Stimulated activated CD4-positive, alpha-beta T cell treated with anti-CD3 and anti-CD28 coated beads, Interleukin-2, amount 100 ng/mL, for 24 hours (primary cell): ENCODE data around the gene TCHH.
A peak's percentile ranks its signal among the peaks of the same experiment; 100 is the strongest.
"Not testable (repeated sequence)": the region's sequence is repeated elsewhere in the genome, so short reads cannot be mapped to it uniquely, and the experiment has no call there.

ENCODE experiments used
- DNase-seq, 2 donors: peaks; one replicate each; pipeline ENCODE4 v3.0.0-alpha.2; 2020

Gene TCHH

DNA sequence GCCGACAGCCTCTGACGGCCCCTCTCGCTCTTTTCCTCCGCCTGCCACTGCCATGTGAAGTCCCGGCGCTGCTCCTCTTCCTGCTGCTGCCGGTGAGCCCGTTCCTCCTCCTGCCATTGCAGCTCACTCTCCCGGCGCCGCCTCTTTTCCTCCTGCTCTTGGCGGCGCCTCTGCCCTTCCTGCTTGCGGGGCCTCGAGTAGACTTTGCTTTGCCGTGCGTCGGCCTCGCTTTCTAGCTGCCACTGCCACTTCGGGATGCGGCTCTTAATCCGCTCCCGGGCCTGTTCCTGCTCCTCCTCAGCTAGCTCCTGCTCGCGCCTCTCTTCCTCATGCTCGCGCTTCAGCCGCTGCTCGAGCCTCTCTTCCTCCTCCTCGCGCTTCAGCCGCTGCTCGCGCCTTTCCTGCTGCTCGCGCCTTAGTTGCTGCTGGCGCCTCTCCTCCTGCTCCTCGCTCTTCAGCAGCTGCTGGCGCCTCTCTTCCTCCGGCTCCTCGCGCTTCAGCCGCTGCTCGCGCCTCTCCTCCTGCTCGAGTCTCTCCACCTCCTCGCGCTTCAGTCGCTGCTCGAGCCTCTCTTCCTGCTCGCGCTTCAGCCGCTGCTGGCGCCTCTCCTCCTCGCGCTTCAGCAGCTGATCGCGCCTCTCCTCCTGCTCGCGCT is 4.3 kb downstream of the TCHH start:
- DNase-seq: peak; percentile 33 to 48

DNA sequence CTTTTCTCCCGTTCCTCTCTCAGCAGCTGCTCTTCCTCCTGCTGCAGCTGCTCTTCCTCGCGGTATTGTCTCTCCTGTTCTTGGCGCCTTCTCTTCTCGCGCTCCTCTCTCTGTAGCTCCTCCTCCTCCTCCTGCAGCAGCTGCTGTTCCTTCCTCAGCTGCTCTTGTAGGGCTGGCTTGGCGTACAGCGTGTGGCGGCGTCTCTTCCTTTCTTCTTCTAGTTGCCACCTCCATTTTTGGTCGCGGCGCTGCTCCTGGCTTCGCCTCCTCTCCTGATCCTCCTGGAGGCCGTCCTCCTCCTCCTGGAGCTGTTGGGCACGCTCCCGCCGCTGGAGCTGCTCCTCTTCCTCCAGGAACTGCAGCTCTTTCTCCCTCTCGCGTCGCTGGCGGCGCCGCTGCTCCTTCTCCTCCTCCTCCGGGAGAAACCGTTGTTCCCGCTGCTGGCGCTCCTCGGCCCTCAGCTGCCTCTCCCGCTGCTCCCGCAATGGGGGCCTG is 4.8 kb downstream of the TCHH start:
- DNase-seq: peak; percentile 22 to 48

DNA sequence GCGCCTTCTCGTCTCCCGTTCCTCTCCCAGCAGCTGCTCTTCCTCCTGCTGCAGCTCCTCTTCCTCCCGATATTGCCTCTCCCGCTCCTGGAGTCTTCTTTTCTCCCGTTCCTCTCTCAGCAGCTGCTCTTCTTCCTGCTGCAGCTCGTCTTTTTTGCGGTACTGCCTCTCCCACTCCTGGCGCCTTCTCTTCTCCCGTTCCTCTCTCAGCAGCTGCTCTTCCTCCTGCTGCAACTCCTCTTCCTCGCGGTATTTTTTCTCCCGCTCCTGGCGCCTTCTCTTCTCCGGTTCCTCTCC is 5.3 kb downstream of the TCHH start:
- peak in 1 of 2 donors; percentile 2 for DNase-seq

DNA sequence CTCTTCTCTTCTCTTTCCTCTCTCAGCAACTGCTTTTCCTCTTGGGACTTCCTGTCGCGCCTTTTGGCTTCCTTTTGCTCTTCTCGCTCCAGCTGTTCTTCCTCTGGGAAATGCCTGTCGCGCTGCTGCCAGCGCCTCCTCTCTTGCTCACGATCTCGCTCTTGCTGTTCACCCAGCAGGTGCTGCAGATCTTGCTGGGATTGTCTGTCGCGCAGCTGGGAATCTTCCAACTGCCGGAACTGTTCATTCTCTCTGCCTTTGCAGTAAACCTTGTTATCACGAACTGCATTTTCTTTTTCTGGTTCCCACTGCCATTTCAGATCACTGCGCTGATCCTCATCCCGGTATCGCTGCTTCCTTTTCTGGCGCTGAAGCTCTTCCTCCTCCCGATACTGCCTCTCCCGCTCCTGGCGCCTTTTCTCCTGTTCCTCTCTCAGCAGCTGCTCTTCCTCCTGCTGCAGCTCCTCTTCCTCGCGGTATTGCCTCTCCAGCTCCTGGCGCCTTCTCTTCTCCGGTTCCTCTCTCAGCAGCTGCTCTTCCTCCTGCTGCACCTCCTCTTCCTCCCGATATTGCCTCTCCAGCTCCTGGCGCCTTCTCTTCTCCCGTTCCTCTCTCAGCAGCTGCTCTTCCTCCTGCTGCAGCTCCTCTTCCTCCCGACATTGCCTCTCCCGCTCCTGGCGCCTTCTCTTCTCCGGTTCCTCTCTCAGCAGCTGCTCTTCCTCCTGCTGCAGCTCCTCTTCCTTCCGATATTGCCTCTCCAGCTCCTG is 5.8 kb downstream of the TCHH start:
- no peak for DNase-seq

DNA sequence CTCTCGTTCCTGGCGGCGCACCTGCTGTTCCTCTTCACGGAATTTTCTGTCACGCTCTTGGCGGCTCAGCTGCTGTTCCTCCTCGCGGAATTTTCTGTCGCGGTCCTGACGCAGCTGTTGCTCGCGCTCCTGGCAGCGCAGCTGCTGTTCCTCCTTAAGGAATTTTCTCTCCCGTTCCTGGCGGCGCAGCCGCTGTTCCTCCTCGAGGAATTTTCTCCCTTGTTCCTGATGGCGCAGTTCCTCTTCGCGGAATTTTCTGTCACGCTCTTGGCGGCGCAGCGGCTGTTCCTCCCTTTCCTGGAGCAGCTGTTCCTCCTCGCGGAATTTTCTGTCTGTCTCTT is 6.4 kb downstream of the TCHH start:
- no peak for DNase-seq

DNA sequence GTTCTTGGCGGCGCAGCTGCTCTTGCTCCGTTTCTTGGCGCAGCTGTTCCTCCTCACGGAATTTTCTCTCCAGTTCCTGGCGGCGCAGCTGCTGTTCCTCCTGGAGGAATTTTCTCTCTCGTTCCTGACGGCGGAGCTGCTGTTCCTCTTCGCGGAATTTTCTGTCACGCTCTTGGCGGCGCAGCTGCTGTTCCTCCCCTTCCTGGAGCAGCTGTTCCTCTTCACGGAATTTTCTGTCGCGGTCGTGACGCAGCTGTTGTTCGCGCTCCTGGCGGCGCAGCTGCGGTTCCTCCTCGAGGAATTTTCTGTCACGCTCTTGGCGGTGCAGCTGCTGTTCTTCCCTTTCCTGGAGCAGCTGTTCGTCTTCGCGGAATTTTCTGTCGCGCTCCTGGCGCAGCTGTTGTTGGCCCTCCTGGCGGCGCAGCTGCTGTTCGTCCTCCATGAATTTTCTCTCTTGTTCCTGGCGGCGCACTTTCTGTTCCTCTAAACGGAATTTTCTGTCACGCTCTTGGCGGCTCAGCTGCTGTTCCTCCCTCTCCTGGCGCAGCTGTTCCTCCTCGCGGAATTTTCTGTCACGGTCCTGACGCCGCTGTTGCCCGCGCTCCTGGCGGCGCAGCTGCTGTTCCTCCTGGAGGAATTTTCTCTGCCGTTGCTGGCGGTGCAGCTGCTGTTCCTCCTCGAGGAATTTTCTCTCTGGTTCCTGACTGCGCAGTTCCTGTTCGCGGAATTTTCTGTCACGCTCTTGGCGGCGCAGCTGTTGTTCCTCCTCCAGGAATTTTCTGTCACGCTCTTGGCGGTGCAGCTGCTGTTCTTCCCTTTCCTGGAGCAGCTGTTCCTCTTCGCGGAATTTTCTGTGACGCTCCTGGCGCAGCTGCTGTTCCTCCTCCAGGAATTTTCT is 7.0 kb downstream of the TCHH start:
- peak in 1 of 2 donors; percentile 5 for DNase-seq

DNA sequence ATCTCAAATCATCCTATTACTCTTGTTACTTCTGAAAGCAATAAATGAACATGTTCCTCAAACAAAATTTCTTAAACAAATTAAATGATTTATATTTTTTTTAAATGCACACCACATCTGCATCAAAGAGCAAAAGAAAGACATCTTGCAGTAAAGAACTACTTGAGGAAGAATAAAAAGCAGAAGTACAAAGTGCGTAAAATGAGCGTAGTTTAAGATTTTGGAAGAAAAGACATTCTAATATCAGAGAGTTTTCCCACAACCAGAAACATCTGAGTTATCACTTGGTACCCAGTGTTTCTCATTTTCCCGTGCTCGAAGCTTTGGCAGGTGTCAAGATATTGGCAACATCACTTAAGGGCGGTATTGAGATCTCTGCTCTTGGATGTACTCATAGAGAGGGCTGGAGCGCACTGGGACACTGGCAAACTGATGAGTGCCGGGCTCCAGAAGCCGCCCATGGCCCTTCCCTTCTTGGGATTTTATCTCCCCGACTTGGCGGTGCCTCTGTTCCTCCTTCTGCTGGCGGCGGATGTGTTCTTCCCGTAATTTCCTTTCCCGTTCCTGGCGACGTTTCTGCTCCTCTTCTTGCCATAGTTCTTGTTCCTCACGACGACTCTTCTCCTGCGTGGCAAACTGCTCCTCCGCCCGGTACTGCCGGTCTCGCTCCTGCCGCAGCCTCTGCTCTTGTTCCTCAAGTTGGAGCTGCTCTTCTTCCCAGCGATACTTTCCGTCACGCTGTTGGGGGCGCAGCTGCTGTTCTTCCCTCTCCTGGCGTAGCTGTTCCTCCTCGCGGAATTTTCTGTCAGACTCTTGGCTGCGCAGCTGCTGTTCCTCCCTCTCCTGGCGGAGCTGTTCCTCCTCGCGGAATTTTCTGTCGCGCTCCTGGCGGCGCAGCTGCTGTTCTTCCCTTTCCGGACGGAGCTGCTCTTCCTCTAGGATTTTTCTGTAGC is 7.9 kb downstream of the TCHH start:
- DNase-seq: peak in 1 of 2 donors; percentile 11

DNA sequence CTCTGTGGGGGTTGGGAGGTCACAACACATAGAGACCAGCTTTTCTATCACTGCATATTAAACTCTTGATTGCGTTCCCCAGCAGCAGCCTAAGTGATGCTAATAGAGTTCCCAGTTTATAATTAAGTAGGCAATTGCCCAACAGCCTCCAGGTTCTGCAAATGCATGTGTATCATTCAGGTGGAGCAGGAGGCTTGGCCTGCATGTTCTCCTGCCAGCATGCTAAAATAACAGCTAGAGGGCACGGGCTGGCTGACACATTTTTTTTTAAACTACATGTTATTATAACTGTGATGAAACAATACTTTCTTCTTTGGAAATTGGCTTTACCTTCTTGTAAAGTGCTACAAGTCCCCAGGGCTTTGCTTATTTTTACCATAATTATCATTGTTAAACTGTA is 10.4 kb downstream of the TCHH start:
- DNase-seq: no peak

DNA sequence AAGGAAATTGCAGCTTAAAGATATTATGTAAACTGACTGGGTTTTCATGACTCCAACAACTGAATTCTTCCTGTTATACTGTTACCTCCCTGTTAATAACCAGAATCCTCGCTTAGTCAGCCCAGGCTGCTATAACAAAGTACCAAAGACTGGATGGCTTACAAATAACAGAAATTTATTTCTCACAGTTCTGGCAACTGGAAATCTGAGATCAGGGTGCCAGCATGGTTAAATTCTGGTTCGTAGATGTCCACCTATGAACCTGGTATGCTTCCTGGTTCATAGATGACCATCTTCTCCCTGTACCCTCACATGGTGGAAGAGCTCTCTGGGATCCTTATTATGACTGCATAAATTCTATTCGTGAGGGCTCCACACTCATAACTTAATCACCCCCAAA is 18.3 kb downstream of the TCHH start:
- no peak for DNase-seq

DNA sequence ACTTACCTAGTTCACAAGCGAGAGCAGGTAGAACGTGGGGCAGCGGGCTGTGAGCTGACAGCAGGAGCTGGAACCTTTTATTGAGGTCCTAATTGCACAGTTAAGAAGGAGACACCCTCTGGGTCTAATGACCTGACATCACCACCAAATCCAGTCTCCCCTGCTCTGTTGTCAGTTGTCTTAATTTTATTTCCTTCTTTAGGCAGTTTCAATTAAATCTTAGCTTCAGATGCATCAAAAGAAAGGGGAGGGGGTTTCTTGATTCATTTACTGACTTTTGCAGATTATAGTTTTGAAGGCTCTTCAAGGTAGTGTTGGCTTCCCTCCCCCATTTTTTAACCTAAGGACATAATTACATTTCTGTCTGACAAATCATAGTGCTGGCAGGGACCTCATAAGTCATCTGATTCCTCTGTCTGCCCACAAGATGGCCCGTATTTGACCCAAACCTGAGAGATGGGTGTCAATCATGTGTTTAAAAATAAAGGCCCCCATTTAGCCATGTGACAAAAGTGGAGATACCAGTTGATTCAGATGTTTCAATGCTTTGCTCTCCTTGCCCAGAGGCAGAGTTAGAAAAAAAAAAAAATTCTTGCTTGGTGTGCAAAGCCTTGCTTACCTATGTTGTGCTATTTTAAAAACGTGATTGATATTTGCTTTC is 26.1 kb downstream of the TCHH start, which contains the start of gene TCHHL1:
Gene TCHHL1 (minus strand): TSS at position 51 of the 661 bp plus-strand sequence. CDS start 921 bp downstream, outside the sequence.
- no peak for DNase-seq

DNA sequence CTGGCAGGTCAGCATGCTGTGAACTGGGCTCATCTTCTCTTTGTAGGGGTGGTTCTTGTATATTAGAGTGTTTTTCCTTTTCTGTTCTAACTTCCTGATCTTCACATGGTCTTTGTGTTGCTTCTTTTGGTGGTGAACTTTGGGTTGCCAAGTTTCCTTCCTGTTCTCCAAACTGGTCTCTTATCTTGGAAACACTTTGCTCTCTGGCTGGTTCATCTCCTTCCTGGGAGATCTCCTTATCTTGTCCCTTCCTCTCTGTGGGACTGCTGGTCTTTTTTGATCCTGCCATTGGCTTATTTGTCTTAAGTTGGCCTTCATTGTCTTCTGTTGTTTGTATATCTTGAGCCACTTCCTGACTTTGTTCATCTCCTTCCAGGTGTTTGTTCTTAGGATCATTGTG is 28.5 kb downstream of the TCHH start:
- no peak for DNase-seq

DNA sequence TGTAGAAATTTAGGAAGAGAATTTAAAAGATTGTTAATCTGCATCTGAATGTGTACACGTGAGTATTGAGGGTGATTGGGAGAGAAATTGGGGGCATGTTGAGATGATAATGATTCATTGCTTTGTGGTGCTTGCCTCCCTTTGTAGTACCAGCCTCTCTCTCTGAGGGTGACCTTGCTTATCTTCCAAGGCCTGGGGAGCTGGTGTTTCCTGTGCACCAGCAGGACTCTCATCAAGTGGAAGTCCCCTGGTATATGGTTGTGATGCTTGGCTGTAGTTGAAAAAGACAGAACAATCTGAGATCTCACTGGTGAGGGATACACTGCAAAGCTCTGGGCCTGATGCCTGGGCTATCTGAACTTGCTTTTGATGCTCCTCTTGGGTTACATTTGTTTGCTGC is 30.4 kb downstream of the TCHH start:
- DNase-seq: no peak

DNA sequence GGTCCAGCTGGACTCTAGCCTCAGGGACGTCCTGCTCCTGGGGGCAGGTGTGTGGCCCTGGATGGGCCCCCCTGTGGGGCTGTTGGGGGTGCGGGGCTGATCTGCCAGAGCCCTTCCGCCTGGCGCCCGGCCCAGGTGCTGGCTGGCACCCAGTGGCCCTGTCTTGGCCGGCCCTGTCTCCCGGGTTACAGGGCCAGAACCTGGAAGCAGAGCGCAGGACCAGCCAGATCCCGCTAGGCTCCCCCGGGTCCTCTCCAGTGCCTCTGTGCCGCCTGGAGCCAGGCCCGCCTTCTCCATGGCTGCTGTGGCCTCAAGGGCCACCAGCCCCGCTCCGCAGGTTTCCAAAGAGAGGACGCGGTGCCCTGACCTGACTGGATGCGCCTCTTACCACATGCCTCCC is 34.2 kb downstream of the TCHH start:
- not testable (repeated sequence) for DNase-seq

DNA sequence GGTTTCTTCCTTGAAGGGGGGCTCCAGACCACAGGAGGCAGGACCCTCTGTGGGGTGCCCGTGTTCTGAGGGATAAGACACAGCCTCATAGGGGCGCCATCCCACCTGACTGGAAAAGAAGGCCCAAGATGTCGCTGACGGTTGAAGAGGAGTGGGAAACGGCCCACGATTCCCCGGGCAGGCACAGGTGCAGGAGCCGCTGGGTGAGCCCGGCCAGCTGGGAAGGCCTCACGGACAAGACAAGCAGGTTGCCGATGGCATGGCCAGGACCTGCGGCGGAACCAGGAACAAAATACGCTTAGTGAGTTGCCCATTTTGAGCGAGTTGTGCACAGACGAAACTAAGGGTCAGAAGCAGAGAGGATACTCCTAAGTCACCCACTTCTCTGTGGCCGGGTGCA is 34.8 kb downstream of the TCHH start:
- DNase-seq: not testable (repeated sequence)

DNA sequence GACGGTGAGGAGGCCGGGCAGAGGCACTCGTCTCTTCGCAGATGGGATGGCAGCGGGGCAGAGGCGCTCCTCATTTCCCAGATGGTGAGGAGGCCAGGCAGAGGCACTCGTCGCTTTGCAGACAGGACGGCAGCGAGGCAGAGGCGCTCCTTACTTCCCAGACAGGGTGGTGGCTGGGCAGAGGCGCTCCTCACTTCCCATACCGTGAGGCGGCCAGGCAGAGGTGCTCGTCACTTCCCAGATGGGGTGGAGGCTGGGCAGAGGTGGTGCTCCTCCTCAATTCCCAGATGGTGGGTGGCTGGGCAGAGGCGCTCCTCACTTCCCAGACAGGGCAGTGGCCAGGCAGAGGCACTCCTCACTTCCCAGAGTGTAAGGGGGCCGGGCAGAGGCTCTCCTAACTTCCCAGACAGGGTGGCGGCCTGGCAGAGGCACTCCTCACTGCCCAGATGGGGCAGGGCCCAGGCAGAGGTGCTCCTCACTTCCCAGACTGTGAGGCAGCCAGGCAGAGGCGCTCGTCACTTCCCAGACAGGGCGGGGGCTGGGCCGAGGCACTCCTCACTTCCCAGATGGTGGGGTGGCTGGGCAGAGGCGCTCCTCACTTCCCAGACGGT is 36.3 kb downstream of the TCHH start:
- DNase-seq: no peak

DNA sequence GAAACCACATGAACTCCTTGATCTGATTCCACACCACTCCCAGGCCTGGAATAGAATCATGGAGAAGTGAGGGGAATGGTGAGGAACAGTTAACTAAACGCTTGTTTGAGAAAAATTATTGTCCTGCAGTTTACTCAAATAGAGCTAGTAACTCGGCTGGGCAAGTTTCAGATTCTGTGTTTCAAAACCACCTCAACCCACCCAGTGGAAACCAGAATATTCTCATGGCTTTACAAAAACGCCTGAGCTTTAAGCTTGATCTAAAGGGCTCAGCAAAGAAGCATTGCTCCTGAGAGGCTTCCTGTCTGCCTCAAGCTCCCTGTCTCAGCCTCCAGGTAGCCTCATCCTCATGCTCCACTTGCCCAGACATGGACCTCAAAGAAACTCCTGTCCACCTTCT is 42.9 kb downstream of the TCHH start:
- DNase-seq: no peak

DNA sequence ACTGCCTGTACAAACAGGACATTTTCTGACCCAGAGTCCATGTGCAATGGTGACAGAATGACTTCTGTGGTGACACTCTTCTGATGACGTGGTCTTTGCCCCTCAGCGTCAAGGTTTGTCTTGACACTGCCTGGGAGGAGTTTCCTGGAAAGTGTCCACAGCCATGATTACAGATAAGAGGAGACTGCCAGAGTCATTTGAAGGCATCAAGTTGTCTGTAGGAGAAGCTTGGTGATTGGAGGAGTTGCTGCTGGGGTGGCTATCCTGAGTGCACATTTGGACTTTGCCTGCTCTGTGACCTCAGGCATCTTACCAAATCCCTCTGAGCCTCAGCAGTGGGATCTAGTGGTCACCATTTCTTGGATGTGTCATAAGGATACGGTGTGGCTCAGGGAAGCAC is 44.1 kb downstream of the TCHH start:
- no peak for DNase-seq

DNA sequence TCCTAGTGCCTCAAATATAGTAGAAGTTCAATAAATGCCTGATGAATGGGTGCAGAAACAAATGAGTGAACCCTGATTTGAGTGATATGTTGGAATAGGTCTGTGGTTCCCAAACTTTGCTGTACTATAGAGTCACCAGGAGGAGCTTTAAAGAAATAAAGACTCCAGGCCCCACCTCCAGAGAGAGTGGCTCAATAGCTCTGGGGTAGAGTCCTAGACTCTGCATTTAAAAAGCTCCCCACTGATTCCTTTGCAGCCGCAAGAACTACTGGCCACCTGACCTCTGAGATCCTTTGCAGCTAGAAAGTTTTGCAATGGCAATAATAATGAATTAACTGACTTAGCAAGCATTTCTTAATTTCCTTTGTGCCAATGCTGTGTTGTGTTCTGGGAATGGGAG is 47.3 kb downstream of the TCHH start:
- DNase-seq: no peak

DNA sequence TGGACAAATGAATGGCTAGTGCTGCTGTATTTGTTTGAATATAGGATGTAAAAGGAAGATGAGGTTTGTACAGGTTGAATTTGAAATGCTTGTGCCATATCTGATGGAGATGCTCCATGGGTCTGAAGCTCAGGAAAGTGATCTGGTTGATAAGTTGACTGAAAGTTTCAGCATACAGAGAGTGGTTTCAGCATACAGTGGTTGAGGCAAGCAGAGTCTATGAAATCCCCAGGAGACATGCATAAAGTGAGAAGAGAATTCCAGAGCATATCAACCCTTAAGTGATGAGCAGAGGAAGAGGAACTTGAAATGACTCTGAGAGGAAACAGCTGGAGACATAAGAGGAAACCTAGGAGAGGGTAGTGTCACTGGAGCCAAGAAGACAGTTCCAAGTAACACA is 48.1 kb downstream of the TCHH start:
- DNase-seq: no peak

DNA sequence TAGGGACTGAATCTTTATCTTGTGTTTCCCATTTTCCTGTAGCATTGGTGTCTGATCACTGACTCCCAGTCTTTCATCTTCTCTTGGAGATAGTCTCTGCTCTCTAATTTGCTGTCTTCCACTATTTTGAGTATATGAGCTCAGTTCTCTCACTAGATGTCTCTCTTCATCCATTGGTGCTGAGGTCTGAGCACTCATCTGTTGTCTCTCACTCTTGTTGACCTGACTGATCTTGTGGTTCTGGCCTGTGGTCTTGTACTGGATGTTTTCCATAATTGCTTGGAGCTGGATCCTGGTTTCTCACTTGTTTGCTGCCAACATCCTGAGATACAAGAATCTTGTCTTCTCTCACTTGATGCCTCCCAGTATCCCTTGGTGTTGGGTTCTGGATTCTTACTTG is 53.3 kb downstream of the TCHH start:
- no peak for DNase-seq
